Erythroblast (primary cell): Measurements from ENCODE around the gene RNF150.

Experiments
- GATA1 ChIP-seq: IDR thresholded peaks from 2 replicates; pipeline ENCODE4 v1.6.1; 2011; ENCODE audit warnings: low read depth, mild to moderate bottlenecking, control low read depth, low read length, moderate library complexity
- POLR2A ChIP-seq: IDR thresholded peaks from 2 replicates; pipeline ENCODE4 v1.6.1; 2011; ENCODE audit warnings: mild to moderate bottlenecking, low read length

DNA sequence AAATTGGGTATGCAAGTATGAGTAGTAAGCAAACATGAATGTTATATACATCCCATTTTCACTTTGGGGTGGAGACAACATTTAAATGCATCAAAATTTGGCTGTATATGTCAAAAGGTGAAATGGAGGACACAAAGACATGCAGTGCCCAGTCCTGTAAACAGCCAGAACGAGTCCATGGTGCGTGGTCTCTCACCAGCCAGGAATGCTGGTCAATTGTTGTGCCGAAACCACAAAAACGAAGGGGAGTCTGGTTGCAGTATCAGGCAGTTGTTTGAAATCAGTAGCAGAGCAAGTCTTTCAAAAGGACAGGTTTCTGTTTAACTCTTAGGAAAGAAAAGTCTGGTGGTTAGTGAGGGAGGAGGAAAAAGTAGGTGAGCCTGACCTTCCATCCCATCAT lies 22.3 kb upstream of the RNF150 start:
- TF ChIP-seq POLR2A, result no peak
- TF ChIP-seq GATA1, result no peak
